Measurements from ENCODE around the gene CELF1. TPM values are rescaled to one million over a fixed set of nuclear protein-coding genes. Genes with fewer than 3 reads are reported as not detected.

CELF1 gene
- polyA plus RNA-seq, 1 donor from 2014 or later: 209 TPM

GRCh38 chr11:47592970-47593369 is 40.0 kb upstream of the CELF1 start:
- Histone ChIP-seq H3K9ac (ENCODE audit: low read length) (peak overlapping the region; percentile 80), H3K9me3 (ENCODE audit: low read length) (no peaks in the 10 kb centered on the region), H2AFZ (ENCODE audit: low read depth, low read length) (no peak overlapping the region), H4K20me1 (ENCODE audit: insufficient read depth) (no peaks in the 10 kb centered on the region), H3K9me2 (ENCODE audit: insufficient read depth, low read length) (no peaks in the 10 kb centered on the region), H3K4me2 (ENCODE audit: low read length) (peak overlapping the region; percentile 68), H3K36me3 (ENCODE audit: insufficient read depth, low read length) (no peaks in the 10 kb centered on the region), H3K79me2 (replicated peaks; ENCODE audit: insufficient read depth, low read length) (no peaks in the 10 kb centered on the region), H3K27ac (ENCODE audit: low read length) (no peak overlapping the region), H3K27me3 (ENCODE audit: insufficient read depth, low read depth, low read length) (no peaks in the 10 kb centered on the region), H3K4me3 (ENCODE audit: low read length) (peak overlapping the region; percentile 77), H3F3A (ENCODE audit: insufficient read depth, low read length, poor library complexity, severe bottlenecking) (no peaks in the 10 kb centered on the region)
- no peak for TF ChIP-seq EP300 (conservative IDR thresholded peaks at IDR 0.05; ENCODE audit: poor library complexity, severe bottlenecking)

- Histone ChIP-seq H3K27me3 (ENCODE audit: insufficient read depth, low read depth, low read length) (no peaks in the 10 kb centered on the region), H2AFZ (ENCODE audit: low read depth, low read length) (no peak overlapping the region), H4K20me1 (ENCODE audit: insufficient read depth) (no peaks in the 10 kb centered on the region), H3K79me2 (replicated peaks; ENCODE audit: insufficient read depth, low read length) (no peaks in the 10 kb centered on the region), H3K4me3 (ENCODE audit: low read length) (no peak overlapping the region), H3F3A (ENCODE audit: insufficient read depth, low read length, poor library complexity, severe bottlenecking) (no peaks in the 10 kb centered on the region), H3K9me2 (ENCODE audit: insufficient read depth, low read length) (no peaks in the 10 kb centered on the region), H3K9me3 (ENCODE audit: low read length) (no peaks in the 10 kb centered on the region), H3K36me3 (ENCODE audit: insufficient read depth, low read length) (no peaks in the 10 kb centered on the region), H3K4me2 (ENCODE audit: low read length) (no peak overlapping the region), H3K9ac (ENCODE audit: low read length) (no peak overlapping the region), H3K27ac (ENCODE audit: low read length) (no peak overlapping the region)
- TF ChIP-seq EZH2 (IDR thresholded peaks at IDR 0.05; ENCODE audit: borderline replicate concordance, insufficient read depth, low read length, poor library complexity, severe bottlenecking) (no peak), POLR2AphosphoS5 (IDR thresholded peaks at IDR 0.05) (no peak), REST (IDR thresholded peaks at IDR 0.05; ENCODE audit: borderline replicate concordance) (no peak), TAF1 (IDR thresholded peaks at IDR 0.05; ENCODE audit: low read depth) (no peak), CTCF (IDR thresholded peaks at IDR 0.05; ENCODE audit: poor library complexity, severe bottlenecking) (no peak), SMC3 (conservative IDR thresholded peaks at IDR 0.05; ENCODE audit: poor library complexity) (no peak), MXI1 (conservative IDR thresholded peaks at IDR 0.05; ENCODE audit: poor library complexity, severe bottlenecking) (no peak)
Observed at GRCh38 chr11:47592251-47592650, 39.3 kb upstream of the CELF1 start.

- Histone ChIP-seq H3K9me2 (ENCODE audit: insufficient read depth, low read length) (no peaks in the 10 kb centered on the region), H4K20me1 (ENCODE audit: insufficient read depth) (no peaks in the 10 kb centered on the region), H3K27me3 (ENCODE audit: insufficient read depth, low read depth, low read length) (no peaks in the 10 kb centered on the region), H3K36me3 (ENCODE audit: insufficient read depth, low read length) (no peaks in the 10 kb centered on the region), H3K4me2 (ENCODE audit: low read length) (no peak overlapping the region), H3F3A (ENCODE audit: insufficient read depth, low read length, poor library complexity, severe bottlenecking) (no peaks in the 10 kb centered on the region), H2AFZ (ENCODE audit: low read depth, low read length) (no peak overlapping the region), H3K9me3 (ENCODE audit: low read length) (no peaks in the 10 kb centered on the region), H3K27ac (ENCODE audit: low read length) (no peak overlapping the region), H3K4me3 (ENCODE audit: low read length) (no peak overlapping the region), H3K9ac (ENCODE audit: low read length) (no peak overlapping the region), H3K79me2 (replicated peaks; ENCODE audit: insufficient read depth, low read length) (no peaks in the 10 kb centered on the region)
- TF ChIP-seq CTCF (IDR thresholded peaks at IDR 0.05; ENCODE audit: poor library complexity, severe bottlenecking) (no peak), REST (IDR thresholded peaks at IDR 0.05; ENCODE audit: borderline replicate concordance) (no peak), RAD21 (conservative IDR thresholded peaks at IDR 0.05) (no peak), MXI1 (conservative IDR thresholded peaks at IDR 0.05; ENCODE audit: poor library complexity, severe bottlenecking) (no peak), EZH2 (IDR thresholded peaks at IDR 0.05; ENCODE audit: borderline replicate concordance, insufficient read depth, low read length, poor library complexity, severe bottlenecking) (no peak), EP300 (conservative IDR thresholded peaks at IDR 0.05; ENCODE audit: poor library complexity, severe bottlenecking) (no peak), POLR2AphosphoS5 (IDR thresholded peaks at IDR 0.05) (no peak), SMC3 (conservative IDR thresholded peaks at IDR 0.05; ENCODE audit: poor library complexity) (no peak), TAF1 (IDR thresholded peaks at IDR 0.05; ENCODE audit: low read depth) (no peak)
Observed at GRCh38 chr11:47591764-47592163, 38.8 kb upstream of the CELF1 start.

All from neural cell (in vitro differentiated cells).